GM12891 (cell line): ENCODE results near the gene CAB39.

Experiments used
- PAX5 ChIP-seq: IDR thresholded peaks from 2 replicates; pipeline ENCODE4 v1.6.1; 2011; ENCODE audit warnings: low read length, moderate library complexity, mild to moderate bottlenecking; ENCODE audit not compliant: insufficient read depth, severe bottlenecking
- POLR2A ChIP-seq: IDR thresholded peaks from 2 replicates; pipeline ENCODE4 v1.6.1; 2011; ENCODE audit warnings: low read depth, low read length, control low read depth
- POLR2AphosphoS5 ChIP-seq: IDR thresholded peaks from 2 replicates; pipeline ENCODE4 v1.6.1; 2011; ENCODE audit warnings: low read depth, low read length, control low read depth
- SPI1 ChIP-seq: IDR thresholded peaks from 2 replicates; pipeline ENCODE4 v1.6.1; 2011; ENCODE audit warnings: low read depth, low read length, control low read depth
- TAF1 ChIP-seq: IDR thresholded peaks from 2 replicates; pipeline ENCODE4 v1.6.1; 2011; ENCODE audit warnings: low read depth, low read length, control low read depth

DNA sequence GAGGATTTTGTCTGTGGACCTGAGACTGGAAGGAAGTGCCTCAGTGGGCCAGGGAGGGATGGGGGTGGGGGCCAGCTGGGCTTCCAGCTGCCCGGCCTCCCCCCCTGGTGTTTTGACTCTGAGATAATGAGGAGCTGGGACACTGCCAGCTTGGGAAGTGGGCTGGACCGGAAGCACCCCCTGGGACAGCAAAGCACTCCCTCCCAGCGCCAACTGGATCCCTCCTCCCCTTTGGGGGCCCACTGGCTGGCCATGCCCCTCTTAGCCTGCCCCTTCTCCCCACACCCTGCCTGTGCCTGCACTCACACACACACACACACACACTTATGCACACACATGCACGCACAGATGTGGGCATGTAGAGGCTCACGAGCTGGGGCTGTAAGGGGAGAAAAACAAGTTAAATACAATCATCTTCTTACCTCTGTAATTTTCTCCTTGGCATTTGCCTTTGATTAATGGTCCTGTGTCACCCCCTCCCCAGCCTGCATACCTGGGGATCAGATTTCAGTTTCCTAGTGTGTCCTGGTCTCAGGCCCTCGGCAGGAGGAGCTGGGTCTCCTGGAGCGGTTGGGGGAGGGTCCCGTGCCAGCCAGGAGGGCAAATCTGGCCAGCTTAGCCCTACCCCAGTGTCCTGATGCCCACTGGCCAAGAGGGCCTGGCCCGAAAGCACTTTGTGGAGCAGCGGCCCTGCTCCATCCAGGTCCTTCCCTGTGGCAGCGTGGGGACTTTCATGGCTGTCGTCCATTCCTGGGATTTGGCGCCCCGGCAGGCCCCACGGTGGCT is 155.7 kb downstream of the CAB39 start:
- TF ChIP-seq POLR2AphosphoS5 (no peak), POLR2A (no peak), SPI1 (no peak), TAF1 (no peak), PAX5 (no peak)
